ENCODE measurements around the gene DHX34.
"Not testable (repeated sequence)": the region's sequence is repeated elsewhere in the genome, so short reads cannot be mapped to it uniquely, and the experiment has no call there.

The DHX34 gene

GRCh38 chr19:47371261-47371660 is 22.1 kb downstream of the DHX34 start:
- no peak for DNase-seq

GRCh38 chr19:47372603-47373002 is 23.5 kb downstream of the DHX34 start:
- DNase-seq = no peak

GRCh38 chr19:47373246-47374240 is 24.4 kb downstream of the DHX34 start:
- DNase-seq = no peak

- no peak for DNase-seq
These were observed 26.0 kb downstream of the DHX34 start for GRCh38 chr19:47374876-47375693.

- no peak for DNase-seq
These were observed 26.8 kb downstream of the DHX34 start for GRCh38 chr19:47375694-47376588.

GRCh38 chr19:47376589-47377144 is 27.6 kb downstream of the DHX34 start:
- DNase-seq = no peak

GRCh38 chr19:47377208-47377701 is 28.1 kb downstream of the DHX34 start:
- no peak for DNase-seq

- no peak for DNase-seq
These were observed 28.7 kb downstream of the DHX34 start for GRCh38 chr19:47377801-47378200.

GRCh38 chr19:47378246-47378645 is 29.1 kb downstream of the DHX34 start:
- no peak for DNase-seq

- no peak for DNase-seq
These were observed 30.3 kb downstream of the DHX34 start for GRCh38 chr19:47379381-47379938.

- no peak for DNase-seq
These were observed 31.4 kb downstream of the DHX34 start for GRCh38 chr19:47380559-47380958.

GRCh38 chr19:47381121-47381520 is 32.0 kb downstream of the DHX34 start:
- no peak for DNase-seq

GRCh38 chr19:47381653-47382279 is 32.7 kb downstream of the DHX34 start:
- no peak for DNase-seq

GRCh38 chr19:47383890-47384289 is 34.8 kb downstream of the DHX34 start:
- DNase-seq = not testable (repeated sequence)

GRCh38 chr19:47384533-47384932 is 35.4 kb downstream of the DHX34 start:
- DNase-seq = not testable (repeated sequence)

GRCh38 chr19:47386582-47386981 is 37.5 kb downstream of the DHX34 start:
- DNase-seq = not testable (repeated sequence)

- not testable (repeated sequence) for DNase-seq
These were observed 38.5 kb downstream of the DHX34 start for GRCh38 chr19:47387623-47388022.

- DNase-seq = not testable (repeated sequence)
These were observed 39.6 kb downstream of the DHX34 start for GRCh38 chr19:47388721-47389120.

- DNase-seq = no peak
These were observed 40.0 kb downstream of the DHX34 start for GRCh38 chr19:47389150-47389556.

- no peak for DNase-seq
These were observed 41.7 kb downstream of the DHX34 start for GRCh38 chr19:47390533-47391488.
